Right forelimb (tissue), 1 donor: ENCODE results near the gene RXRA.

ENCODE experiments used
- DNase-seq: peaks from one replicate; pipeline ENCODE4 v3.0.0-alpha.2; 2018

RXRA gene

GRCh38 chr9:134477927-134478326 lies 151.7 kb downstream of the RXRA start:
- DNase-seq, result no peak

- no peak for DNase-seq
These were observed 155.5 kb downstream of the RXRA start for GRCh38 chr9:134481762-134482161.

DNA sequence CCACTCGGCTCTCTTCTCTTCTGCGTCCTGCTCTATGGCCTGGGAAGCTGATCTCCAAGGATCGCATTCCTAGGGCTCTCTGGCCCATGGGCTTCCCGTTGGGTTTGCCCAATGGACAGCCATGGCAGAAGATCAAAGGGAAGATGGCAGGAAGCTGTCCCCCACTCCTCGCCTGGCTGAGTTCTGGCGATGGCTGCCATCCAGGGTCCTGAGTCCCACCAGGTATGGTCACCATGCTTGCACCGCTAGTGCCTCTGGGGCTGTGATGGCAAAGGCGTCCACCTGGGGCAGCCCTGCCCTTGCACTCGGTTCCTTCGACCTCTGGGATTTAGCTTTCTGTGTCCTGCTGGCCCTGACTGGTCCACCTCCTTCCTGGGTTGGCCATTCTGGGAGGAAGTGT lies 156.0 kb downstream of the RXRA start:
- DNase-seq, result no peak

GRCh38 chr9:134483361-134484184 lies 157.3 kb downstream of the RXRA start:
- no peak for DNase-seq

DNA sequence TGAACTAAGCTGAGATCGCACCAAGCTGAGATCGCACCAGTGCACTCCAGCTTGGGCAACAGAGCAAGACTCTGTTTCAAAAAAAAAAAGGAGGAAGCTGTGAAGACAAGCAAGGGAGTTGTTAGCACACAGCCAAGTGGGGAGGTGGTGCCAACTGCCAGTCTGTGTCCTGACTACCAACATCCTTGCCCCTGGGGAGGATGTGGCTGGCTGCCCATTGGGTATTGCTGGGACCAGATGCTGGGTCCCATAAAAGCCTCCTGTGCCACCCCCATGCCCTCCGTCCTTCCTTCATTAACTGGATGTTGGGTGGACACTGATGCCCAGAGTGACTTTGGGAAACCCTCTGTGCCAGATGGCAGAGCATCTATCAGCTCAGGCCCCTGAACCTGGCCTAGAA lies 158.2 kb downstream of the RXRA start:
- no peak for DNase-seq

GRCh38 chr9:134485653-134486052 lies 159.4 kb downstream of the RXRA start:
- DNase-seq, result no peak

DNA sequence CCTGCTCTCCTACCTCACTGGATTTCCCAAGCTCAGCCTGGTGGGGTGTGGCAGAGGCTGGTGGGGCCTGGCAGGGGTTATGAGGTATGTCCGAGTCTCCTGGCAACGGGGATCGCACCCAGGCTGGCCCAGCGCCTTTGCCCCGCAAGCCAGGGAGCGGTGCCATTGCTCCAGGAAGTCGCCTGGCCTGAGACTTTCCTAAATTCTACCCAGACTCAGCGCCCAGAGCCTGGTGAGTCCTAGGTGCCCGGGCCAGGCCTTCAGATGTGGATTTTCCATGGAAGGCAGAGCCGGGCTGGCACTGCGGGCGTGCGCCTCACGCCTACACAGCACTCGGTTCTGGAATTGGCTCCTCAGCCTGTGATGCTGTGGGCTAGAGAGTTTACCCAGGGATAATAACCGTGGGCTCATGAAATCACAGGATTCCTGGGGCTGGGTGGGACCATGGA lies 159.9 kb downstream of the RXRA start:
- peak; percentile 58 for DNase-seq

DNA sequence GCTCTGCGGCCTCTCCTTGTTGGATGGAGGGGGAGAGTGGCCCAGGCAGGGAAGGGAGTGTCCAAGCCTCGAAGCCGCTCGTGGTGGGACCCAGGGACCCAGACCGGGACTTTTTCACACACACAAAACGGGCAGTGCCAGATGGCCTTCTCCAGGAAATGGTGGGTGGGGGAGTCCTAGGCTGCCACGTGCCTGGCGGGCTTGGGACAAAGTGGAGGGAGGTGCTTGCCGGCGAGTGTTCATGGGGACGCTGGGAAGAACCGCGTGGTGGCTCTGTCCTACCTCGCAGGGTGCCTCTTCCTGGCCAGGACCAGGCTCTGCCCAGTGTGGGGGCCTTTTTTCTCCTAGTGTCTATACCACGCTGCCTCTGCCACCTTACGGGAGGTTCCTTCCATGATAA lies 160.3 kb downstream of the RXRA start:
- no peak for DNase-seq
